ENCODE data around the gene MLC1. TPM values are rescaled to one million over a fixed set of nuclear protein-coding genes. Genes with fewer than 3 reads are reported as not detected.

The MLC1 gene
- total and polyA plus RNA-seq, 2 of the 4 experiments (the other 2 are of a cell fraction): 0.10 TPM; not detected in 1

DNA sequence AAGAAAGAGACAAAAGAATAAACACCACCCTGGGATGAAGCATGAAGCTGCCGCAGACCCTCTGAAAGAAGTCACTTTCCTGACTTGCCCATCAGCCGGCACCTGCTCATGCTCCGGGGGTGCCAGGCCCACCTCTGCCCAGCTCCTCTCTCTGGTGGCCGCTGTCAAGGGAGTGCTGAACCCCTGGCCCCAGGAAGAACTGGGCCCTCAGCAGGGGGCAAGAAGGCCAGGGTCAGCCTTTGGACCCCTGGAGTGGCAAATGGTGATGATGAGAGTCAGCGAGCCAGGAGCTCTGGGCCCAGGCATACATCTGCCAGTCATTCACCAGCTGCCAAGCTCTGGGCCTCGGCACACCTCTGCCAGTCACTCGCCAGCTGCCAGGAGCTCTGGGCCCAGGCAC lies 44.5 kb downstream of the MLC1 start:
- POLR2A ChIA-PET (ENCODE audit: unreplicated experiment): no interaction called here
- no peak overlapping the region for H3K9ac ChIP-seq (ENCODE audit: low read depth, low read length)
- no peak overlapping the region for H4K8ac ChIP-seq (ENCODE audit: low read depth in 2 of 2, low read length in 2 of 2)
- no peak overlapping the region for H2AFZ ChIP-seq (replicated peaks; ENCODE audit: low read length, poor library complexity)
- no peaks in the 10 kb centered on the region for H3K36me3 ChIP-seq (ENCODE audit: control insufficient read depth, insufficient read depth, low read length)
- no peak overlapping the region for H2BK20ac ChIP-seq (ENCODE audit: low read depth, low read length)
- no peaks in the 10 kb centered on the region for H4K20me1 ChIP-seq (ENCODE audit: insufficient read depth, low read length)
- no peak overlapping the region for H3K14ac ChIP-seq (replicated peaks; ENCODE audit: low read depth, low read length)
- TF ChIP-seq RFX5 (IDR thresholded peaks at IDR 0.05; ENCODE audit: low read depth, low read length): no peak
- no TSS peak for BruUV-seq (replicated peaks)
- peaks cover 16% of the 10 kb centered on the region for H3K9me3 ChIP-seq (ENCODE audit: control insufficient read depth, insufficient read depth, low read length)
- peaks cover 31% of the 10 kb centered on the region for H3K27me3 ChIP-seq (ENCODE audit: control insufficient read depth, insufficient read depth, low read length)
- H2BK5ac ChIP-seq (ENCODE audit: low read depth, low read length, poor library complexity, severe bottlenecking): no peak overlapping the region
- in situ Hi-C loops (cut with MboI; ENCODE audit: low sequenced_read_pairs): no loop called here
- no peaks in the 10 kb centered on the region for H3K9me1 ChIP-seq (ENCODE audit: insufficient read depth, low read length)
- no peak overlapping the region for H2AK5ac ChIP-seq (ENCODE audit: low read depth, low read length)
- H3K23ac ChIP-seq (ENCODE audit: low read depth, low read length): no peak overlapping the region
- H2BK15ac ChIP-seq (ENCODE audit: low read depth, low read length): no peak overlapping the region
- no peak for ATAC-seq (ENCODE audit: low read depth)
- no peak overlapping the region for H3K4me2 ChIP-seq (ENCODE audit: low read depth, low read length)
- H3K4me3 ChIP-seq (ENCODE audit: insufficient read depth, low read depth, low read length): no peak overlapping the region
- intact Hi-C loops (cut with micrococcal nuclease): no loop called here
- H4K5ac ChIP-seq (ENCODE audit: low read depth, low read length): no peak overlapping the region
- dilution Hi-C loops (cut with HindIII; ENCODE audit: low sequenced_read_pairs, unreplicated experiment): no loop called here
- no peak overlapping the region for H4K91ac ChIP-seq (ENCODE audit: insufficient read depth, low read depth, low read length)
- no peak overlapping the region for H2AK9ac ChIP-seq (replicated peaks; ENCODE audit: low read depth, low read length, poor library complexity)
- WGBS, 2 experiments (ENCODE audit: extremely low coverage in 2 of 2, insufficient read length in 1 of 2): 81% methylated on average over 3 of the region's 7 CpGs; no CpG with 5 or more reads in 1 of the 2 experiments
- no peak overlapping the region for H3K18ac ChIP-seq (ENCODE audit: low read depth, low read length)
- DNase-seq: no peak
- no peak overlapping the region for H2BK120ac ChIP-seq (ENCODE audit: low read depth, low read length)
- H3K4ac ChIP-seq (ENCODE audit: low read depth, low read length): no peak overlapping the region
- no peaks in the 10 kb centered on the region for H3K79me1 ChIP-seq (ENCODE audit: low read depth in 1 of 2, low read length in 2 of 2)
- CTCF ChIA-PET: no interaction called here
- no peaks in the 10 kb centered on the region for H3K4me1 ChIP-seq (ENCODE audit: control insufficient read depth, insufficient read depth, low read length)
- no peak overlapping the region for H3K56ac ChIP-seq (ENCODE audit: extremely low read depth, insufficient read depth, low read length)
- H3K27ac ChIP-seq (ENCODE audit: insufficient read depth, low read length): no peak overlapping the region
